CD1c-positive myeloid dendritic cell (primary cell): ENCODE measurements around the gene LRFN3.
"Not testable (repeated sequence)": the region's sequence is repeated elsewhere in the genome, so short reads cannot be mapped to it uniquely, and the experiment has no call there.

ENCODE experiments used
- DNase-seq: peaks from one replicate; pipeline ENCODE4 v3.0.0-alpha.2; 2016; ENCODE audit errors: extremely low spot score

LRFN3 gene

GRCh38 chr19:35935911-35936737 is at the start of gene LRFN3:
Gene LRFN3 (plus strand): TSS chr19:35936374. CDS start chr19:35939426, 3,052 bp downstream.
- DNase-seq, result peak; percentile 15

GRCh38 chr19:35887197-35887596 is 49.0 kb upstream of the LRFN3 start:
- no peak for DNase-seq

- DNase-seq, result no peak
These were observed 47.8 kb upstream of the LRFN3 start for GRCh38 chr19:35888398-35888797.

- DNase-seq, result no peak
These were observed 46.6 kb upstream of the LRFN3 start for GRCh38 chr19:35889370-35890112.

GRCh38 chr19:35890113-35890650 is 46.0 kb upstream of the LRFN3 start:
- DNase-seq, result no peak

- not testable (repeated sequence) for DNase-seq
These were observed 44.4 kb upstream of the LRFN3 start for GRCh38 chr19:35891819-35892218.

GRCh38 chr19:35894342-35894741 is 41.8 kb upstream of the LRFN3 start:
- DNase-seq, result no peak

GRCh38 chr19:35895911-35896642 is 40.1 kb upstream of the LRFN3 start:
- no peak for DNase-seq

- no peak for DNase-seq
These were observed 39.5 kb upstream of the LRFN3 start for GRCh38 chr19:35896643-35897040.

- no peak for DNase-seq
These were observed 38.3 kb upstream of the LRFN3 start for GRCh38 chr19:35897706-35898451.

- DNase-seq, result no peak
These were observed 37.7 kb upstream of the LRFN3 start for GRCh38 chr19:35898499-35898809.

GRCh38 chr19:35899547-35900214 is 36.5 kb upstream of the LRFN3 start:
- peak; percentile 95 for DNase-seq

- no peak for DNase-seq
These were observed 35.0 kb upstream of the LRFN3 start for GRCh38 chr19:35901055-35901644.

- DNase-seq, result peak; percentile 76
These were observed 34.1 kb upstream of the LRFN3 start, which contains the start of gene HCST for GRCh38 chr19:35901854-35902661. Gene HCST (plus strand): TSS chr19:35902529. CDS start chr19:35902594, 65 bp downstream.

- DNase-seq, result no peak
These were observed 33.2 kb upstream of the LRFN3 start for GRCh38 chr19:35902870-35903475.

GRCh38 chr19:35903550-35904179 is 32.5 kb upstream of the LRFN3 start:
- DNase-seq, result peak; percentile 95

- peak; percentile 81 for DNase-seq
These were observed 31.7 kb upstream of the LRFN3 start for GRCh38 chr19:35904311-35905068.

GRCh38 chr19:35905178-35905727 is 30.9 kb upstream of the LRFN3 start:
- peak; percentile 15 for DNase-seq
